Medulla oblongata (tissue), 1 donor: Measurements from ENCODE around the gene MIB1.

ENCODE experiments used
- DNase-seq: peaks from one replicate; pipeline ENCODE4 v3.0.0-alpha.2; 2015; ENCODE audit errors: extremely low spot score

MIB1 gene

DNA sequence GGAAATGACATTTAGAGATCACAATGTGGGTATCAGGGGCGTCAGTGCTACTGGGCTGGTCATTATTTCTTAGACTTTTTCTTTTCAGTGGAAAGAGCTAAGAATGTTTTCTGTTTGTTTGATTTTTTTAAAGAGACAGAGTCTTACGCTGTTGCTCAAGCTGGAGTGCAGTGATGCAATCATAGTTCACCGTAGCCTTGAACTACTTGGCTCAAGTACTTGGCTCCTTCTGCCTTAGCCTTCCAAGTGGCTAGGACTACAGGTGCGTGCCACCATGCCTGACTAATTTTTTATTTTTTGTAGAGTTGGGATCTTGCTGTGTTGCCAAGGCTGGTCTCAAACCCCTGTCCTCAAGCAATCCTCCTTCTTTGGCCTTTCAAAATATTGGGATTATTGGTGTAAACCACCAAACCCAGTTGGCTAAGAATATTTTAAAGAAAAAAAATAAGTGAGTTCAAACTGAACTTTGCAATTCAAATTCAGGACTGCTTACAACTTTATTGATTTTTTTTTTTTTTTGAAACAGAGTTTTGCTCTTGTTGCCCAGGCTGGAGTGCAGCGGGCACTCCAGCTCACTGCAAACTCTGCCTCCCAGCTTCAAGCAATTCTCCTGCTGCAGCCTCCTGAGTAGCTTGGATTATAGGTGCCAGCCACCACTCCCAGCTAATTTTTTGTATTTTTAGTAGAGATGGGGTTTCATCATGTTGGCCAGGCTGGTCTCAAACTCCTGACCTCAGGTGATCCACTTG, 154.2 kb downstream of the MIB1 start:
- no peak for DNase-seq

DNA sequence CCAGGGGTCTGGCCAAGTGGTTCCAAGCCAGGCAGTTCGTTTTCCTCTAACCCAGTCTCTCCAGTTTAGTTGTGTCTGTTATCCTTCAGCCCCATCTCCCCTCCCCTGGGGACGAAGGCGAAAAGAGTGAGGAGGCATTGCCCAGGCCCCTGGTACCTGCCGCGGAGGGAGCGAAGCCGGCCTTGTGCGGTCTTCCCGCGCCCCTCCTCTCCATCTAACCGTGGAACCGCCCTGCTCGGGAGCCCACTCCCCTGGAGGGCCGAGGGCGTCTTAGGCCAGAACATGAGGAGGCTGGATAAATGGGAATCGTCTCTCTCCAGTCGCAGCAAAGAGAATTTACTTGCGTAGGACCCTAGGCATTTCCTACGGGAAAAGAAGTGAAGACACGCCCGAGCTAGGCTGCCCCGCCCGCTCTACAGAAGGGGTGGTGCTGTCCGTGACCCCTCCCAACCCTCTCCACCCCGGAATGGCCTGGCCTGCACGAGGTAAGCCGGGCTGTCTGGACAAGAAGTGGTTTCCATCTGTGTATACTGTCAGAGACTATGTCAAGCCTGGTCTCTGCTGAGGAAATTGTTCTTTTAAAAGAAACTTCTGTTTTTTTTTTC, 156.2 kb downstream of the MIB1 start:
- no peak for DNase-seq

DNA sequence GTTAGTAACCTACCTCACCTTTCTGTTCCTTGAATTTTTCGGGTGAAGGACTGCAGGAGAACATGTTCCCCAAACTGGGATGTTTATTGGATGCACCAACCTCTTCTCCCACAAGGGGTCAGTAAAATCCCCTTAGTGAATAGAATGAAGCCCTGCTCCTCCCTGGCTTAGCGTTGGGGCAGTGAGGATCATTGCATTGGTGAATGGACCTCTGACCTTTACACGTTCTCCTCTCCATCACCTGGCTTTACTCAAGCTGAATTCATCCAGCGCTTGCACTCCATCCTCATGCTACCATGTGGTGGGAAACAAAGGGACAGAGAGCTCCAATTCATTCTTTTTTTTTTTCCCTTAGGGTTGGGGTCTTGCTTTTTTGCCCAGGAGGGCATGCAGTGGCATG, 157.2 kb downstream of the MIB1 start:
- peak; percentile 78 for DNase-seq

DNA sequence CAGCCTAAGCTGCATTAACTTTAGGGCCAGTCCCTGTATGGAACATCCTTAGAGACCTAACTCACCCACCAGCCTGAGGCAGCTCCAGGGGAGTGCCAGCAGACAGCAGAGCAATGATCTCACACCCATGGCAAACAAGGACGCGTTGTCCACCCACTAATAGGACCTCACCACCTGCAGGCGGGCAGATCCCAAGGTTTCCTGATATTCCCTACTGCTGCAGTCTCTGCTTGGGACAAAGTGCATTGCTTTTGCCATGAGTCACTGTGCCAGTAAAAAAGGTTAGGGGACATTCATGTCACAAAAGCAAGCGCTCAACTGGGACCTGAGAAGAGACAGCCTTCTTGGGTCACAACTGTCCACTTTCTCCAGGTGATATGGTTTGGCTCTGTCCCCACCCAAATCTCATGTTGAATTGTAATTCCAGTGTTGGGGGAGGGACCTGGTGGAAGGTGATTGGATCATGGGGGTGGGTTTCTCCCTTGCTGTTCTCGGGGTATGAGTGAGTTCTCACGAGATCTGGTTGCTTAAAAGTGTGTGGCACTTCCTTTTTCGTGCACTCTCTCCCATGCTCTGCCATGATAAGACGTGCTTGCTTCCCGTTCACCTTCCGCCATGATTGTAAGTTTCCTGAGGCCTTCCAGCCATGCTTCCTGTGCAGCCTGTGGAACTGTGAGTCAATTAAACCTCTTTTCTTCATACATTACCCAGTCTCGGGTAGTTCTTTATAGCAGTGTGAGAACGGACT, 160.2 kb downstream of the MIB1 start:
- no peak for DNase-seq

DNA sequence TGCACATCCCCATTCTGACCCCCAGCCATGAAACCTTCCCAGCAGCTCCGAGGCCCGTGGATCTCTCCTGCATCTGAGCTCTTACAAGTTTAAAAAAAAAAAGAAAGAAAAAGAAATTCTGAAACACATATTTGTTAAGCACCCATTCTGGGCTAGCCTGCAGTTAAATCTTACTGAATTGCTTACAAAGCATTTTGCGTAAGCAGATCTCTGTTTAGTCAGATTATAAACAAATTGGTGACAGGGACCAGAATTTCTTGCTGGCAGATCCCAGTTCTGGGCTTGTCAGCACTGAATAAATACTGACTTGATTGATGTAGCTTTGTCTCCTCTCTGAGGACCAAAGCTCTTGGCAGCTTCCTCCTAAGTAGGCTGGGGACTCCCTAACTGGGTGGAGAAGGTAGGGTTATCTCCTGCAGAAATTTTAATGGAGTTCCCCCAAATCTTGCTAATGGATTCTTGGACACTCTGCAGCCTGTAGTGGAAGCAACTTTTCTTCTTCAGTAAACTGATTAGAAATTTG, 160.9 kb downstream of the MIB1 start:
- DNase-seq = no peak

DNA sequence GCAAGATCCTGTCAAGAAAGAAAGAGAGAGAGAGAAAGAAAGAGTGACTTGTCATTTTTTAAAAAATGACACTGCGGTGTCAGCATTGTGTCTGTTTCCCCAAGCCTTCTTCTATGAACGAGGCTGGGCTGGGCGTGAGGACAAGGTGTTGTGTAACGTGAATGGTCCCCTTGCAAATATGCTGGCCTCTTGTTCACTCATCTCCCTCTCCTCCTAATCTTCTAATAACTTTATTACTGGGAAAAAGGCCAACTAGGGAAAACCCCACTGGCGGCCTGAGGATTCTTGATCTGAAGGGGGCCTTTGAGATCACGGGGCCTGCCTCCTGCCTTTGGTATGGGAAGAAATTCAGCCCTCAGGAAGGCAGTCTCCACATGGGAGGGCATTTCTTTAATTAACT, 163.1 kb downstream of the MIB1 start:
- DNase-seq = no peak

DNA sequence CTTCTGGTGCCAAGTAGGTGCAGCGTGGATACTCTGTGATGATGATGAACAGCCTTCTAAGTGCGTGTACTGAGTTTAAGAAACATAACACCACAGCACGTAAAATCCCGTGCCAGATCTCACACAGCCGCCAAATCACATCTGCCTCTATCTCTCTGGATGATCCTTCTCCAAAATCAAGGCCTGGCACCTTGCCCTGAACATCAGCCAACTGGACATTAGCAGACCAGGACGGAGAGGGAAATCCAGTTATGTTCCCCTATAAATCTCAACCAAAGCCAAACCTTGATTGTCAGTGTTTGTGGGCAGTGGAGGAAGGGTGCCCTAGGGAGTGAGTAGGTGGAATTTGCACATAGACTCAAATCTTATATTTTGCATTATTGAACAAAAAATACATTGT, 164.3 kb downstream of the MIB1 start:
- no peak for DNase-seq

DNA sequence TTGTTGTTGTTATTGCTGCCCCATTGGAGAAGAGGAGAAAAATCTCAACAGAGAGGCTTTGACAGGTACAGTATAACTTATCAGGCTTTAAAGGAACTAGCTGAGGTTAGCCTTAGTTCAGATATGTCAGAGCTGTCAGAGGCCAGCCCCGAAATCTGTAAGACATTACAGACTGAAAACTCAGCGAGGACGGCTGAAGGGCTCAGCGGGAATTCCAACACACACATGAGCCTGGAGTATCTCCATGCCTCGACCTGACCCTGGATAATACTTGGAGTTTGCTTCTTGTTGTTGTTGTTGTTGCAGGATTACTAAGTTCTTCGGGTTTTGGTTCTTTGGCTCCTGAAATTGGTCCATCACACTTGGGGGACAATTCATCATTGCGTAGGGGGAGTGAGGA, 166.9 kb downstream of the MIB1 start:
- no peak for DNase-seq

DNA sequence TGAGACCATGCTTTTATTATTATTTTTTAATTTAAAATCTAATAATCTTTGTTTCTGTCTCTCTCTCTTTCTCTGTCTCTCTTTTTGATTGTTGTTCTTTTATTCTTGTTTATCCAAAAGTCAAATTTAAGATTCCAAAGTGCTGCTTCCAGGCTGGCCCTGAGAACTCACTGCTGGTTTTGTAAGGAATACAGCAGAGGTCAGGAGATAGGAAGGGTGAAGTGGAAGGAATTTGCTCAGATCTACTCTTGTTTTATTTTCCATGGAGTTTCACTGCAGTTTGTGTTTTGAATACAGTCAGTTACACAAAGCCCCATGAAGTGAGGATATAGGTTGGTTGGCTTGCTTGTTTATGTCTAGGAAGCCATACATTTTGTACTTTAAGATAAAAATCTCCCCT, 168.1 kb downstream of the MIB1 start:
- DNase-seq = no peak

DNA sequence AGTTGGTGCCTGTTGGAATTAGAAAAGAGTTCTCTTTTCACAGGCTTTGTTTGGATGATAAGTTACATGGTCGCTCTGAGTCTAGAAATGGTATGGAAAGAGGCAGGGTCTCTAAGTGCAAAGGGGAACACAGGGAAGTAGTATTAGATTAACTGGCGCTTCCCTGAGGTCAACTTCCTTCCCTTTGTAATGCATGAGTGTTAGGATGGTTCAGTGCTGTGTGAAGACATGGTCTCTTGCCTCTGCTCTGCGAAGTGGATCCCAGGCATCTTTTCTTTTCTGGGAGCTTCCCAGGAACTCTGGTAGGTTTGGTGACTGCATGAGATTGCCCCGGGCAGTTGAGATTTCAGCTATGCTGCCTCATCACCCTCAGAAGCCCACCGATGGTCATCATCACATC, 170.3 kb downstream of the MIB1 start:
- no peak for DNase-seq

DNA sequence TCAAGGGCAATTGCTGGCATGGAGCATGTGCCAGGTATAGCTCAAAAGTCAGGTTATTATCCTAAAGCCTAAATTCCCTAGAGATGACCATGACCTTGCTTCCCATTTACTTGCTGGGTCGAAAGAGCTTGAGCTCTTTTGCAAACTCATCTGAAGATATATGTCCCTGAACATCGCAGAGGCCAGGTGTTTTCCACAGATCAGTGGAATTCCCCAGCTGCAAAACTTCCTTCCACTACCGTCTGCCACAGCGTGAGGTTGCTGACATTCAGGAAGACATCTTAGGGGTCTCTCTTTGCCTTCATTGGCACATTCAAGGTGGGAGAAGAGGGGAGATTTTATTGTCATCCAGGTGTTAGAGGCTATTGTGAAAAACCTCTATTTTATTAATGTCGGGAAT, 171.0 kb downstream of the MIB1 start:
- no peak for DNase-seq

DNA sequence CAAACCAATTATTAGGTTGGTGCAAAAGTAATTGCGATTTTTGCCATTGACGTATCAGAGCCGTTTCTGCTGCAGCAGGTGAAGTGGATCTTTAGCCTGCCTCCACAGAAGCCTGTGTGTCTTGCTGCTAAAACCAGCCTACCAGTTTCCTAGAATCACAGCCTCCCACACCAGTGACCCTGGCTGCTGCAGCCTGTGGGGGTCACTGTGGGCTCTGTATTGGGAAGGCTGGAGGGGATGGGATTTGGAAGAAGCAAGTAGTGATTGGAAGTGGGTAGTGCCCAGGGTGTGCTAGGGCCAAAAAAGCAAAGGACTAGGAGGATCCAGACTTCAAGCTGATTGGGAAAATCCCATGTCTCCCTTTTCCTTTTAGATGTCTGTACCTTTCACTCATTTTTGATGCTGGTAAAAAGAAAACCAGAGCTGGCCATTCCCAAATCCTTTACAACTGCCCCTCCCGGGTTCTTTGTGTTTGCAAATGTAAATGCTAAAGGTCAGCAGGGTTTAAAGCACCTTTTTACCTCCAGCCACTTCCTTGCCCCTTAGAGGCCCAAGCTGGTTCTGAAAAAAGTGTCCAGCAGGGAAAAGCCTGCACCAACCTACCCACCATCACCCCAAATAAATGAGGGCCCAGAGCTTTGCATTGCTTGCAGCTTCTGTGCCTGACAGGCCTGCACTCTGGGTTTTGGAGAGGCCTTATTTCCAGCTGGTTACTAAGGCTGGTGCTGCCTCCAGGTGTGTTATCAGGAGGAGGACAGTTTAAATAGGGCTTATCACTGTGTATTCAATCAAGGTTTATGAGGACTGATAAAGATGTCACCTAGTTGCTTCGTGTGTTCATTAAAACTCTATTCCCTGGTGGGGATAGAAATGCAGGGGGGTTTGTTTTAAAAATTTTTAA, 172.0 kb downstream of the MIB1 start:
- no peak for DNase-seq

DNA sequence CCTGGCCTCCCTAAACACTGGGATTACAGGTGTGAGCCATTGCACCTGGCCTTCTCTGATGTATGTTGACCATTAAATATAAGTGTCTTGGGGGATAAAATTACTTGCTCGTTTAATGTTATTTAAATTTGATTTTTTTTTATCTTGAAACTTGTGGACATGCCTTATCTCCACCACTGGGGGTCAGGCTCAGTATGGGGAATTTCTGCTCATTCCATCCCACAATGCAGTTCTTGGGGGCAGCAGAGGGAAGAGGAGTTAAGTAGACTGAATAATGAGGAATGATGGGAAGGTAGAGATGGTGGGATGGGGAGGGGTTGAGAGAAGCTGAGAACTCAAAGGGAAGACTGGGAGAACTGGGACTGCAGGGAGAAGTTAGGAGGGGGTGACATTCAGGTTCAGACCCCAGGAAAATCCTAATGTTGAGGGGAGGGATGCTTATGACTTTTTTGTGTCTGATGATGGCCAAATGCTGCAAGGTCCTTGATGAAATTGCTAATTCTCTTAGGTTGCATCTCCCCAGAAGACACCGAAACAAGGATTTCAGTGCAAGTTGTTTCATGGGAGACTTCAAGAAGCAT, 174.2 kb downstream of the MIB1 start:
- DNase-seq = peak; percentile 24

DNA sequence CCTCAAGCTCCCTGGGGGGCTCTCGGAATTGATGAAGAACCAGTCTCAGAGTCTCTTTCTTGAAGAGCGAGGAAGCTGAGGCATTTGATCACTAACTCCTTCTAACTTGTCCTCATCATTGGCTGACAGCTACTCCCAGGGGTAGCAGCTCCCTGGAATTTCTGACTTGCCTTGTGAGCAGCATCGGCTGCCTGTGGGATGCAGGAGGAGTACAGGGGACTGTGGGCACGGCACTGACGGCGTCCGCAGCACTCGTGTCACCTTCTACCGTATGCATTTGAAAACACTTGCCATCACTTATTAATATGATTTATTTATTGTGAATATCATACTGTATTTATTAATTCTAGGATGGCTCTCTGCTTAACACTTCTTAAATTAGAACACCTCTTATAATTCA, 175.0 kb downstream of the MIB1 start:
- DNase-seq = no peak

DNA sequence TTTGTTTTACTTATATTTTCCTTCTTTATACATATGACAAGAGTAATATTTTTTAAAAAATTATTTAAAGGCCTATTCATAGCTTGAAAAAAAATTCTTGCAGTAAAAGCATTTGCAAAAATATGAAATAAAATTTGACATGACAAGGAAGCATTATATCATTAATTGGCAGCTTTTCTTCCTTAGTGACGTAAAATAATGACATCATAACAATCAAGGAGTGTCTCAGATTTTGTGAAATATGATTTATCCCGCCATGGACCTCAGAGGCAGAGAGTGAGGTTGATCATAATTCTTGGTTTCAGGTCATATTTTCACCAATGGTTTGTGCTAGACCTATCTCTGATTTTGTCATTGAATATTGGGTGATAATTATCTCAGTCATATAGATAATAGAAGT, 176.0 kb downstream of the MIB1 start:
- DNase-seq = no peak

DNA sequence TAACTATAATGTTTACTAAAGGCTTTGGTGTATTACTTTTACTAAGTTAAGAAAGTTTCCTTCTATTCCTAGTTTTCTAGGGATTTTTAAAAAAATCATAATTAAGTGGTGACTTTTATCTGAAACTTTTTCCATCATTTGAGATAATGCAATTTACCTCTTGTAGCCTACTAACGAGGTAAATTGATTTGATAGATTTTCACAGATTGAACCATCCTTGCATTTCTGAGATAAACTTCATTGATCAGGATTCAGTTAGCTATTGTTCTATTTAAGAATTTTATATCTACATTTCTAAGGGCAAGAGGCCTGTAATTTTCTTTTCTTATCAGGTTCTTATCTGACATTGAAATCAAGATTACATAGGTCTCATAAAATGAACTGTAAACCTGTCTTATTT, 178.1 kb downstream of the MIB1 start:
- no peak for DNase-seq
